K562 (cell line): ENCODE data around the gene NRN1. TPM values are rescaled to one million over a fixed set of nuclear protein-coding genes. Genes with fewer than 3 reads are reported as not detected.

Experiments used
- ATAC-seq: fragments of 200-7000 bp; cut with Tn5 transposase; 3 replicates; pipeline ENCODE4 v1.9.1; 2020; ENCODE audit warnings: moderate library complexity
- BruUV-seq: library from RNA; stranded (reverse); fragments of 400-500 nt; replicated peaks from 2 replicates; lab custom pipeline; 2021; lab: Mats Ljungman, UMichigan
- CTCF ChIA-PET: fragments of 300-600 bp; formaldehyde crosslinking; extraction: SDS; loops from one replicate; lab custom pipeline; 2021; ENCODE audit warnings: low intra/inter-chr PET ratio; lab: Yijun Ruan, JAX
- POLR2A ChIA-PET: fragments of 300-600, 350-650 bp; sonication (Branson Sonifier 250); formaldehyde crosslinking; extraction: SDS; loops from one replicate; lab custom pipeline; 2021; ENCODE audit warnings: antibody characterized with exemption, inconsistent platforms; lab: Yijun Ruan, JAX
- DNase-seq, 4 experiments: peaks; one replicate each; pipeline versions ENCODE4 v3.0.0 to v3.0.0-alpha.2; 2011 to 2018; ENCODE audit warnings: low spot score in 3 of 4, mixed read lengths in 3 of 4; ENCODE audit errors: extremely low read depth in 1 of 4
- FAIRE-seq: peaks from 2 replicates; lab custom pipeline; 2011; peaks lifted over from hg19 to GRCh38; lab: Jason Lieb, UNC
- H2AFZ ChIP-seq: 2 replicates; pipeline ENCODE4 v1.6.0; 2011; ENCODE audit warnings: low read depth, low read length, control low read depth, inconsistent platforms
- H3K27ac ChIP-seq: fragments of 200-600 bp; 3 replicates; pipeline ENCODE4 v1.8.0; 2011; ENCODE audit warnings: low read depth, mild to moderate bottlenecking, control low read depth, inconsistent platforms, low read length, moderate library complexity, mixed read lengths; ENCODE audit errors: extremely low read depth
- H3K27me3 ChIP-seq, 2 experiments: fragments of 300-600 bp in 1 of 2; 2 replicates in 1 of 2; 3 replicates in 1 of 2; pipeline versions ENCODE4 v1.6.0 to v1.8.0; 2011; ENCODE audit warnings: inconsistent platforms in 2 of 2, low read length in 2 of 2, mild to moderate bottlenecking in 1 of 2, mixed read lengths in 1 of 2, moderate library complexity in 1 of 2; ENCODE audit not compliant: control insufficient read depth in 2 of 2, insufficient read depth in 2 of 2
- H3K36me3 ChIP-seq: fragments of 300-600 bp; 3 replicates; pipeline ENCODE4 v1.8.0; 2011; ENCODE audit warnings: mild to moderate bottlenecking, low read length, inconsistent platforms; ENCODE audit not compliant: control insufficient read depth, insufficient read depth
- H3K4me1 ChIP-seq, 2 experiments: fragments of 200-600 bp in 1 of 2; replicated peaks in 1 of 2; 2 replicates in 1 of 2; 3 replicates in 1 of 2; pipeline versions ENCODE4 v1.5.1 to v1.8.0; 2011; ENCODE audit warnings: inconsistent platforms in 2 of 2, low read length in 2 of 2, mild to moderate bottlenecking in 1 of 2, mixed read lengths in 1 of 2, moderate library complexity in 1 of 2; ENCODE audit not compliant: control insufficient read depth in 2 of 2, insufficient read depth in 2 of 2
- H3K4me2 ChIP-seq: 2 replicates; pipeline ENCODE4 v1.6.1; 2011; ENCODE audit warnings: low read length, control low read depth, inconsistent platforms, mixed read lengths; ENCODE audit not compliant: insufficient read depth
- H3K4me3 ChIP-seq: fragments of 200-600 bp; sonication (generic), shearing (Covaris generic); 2 replicates; pipeline ENCODE4 v1.5.1; 2016; ENCODE audit warnings: control low read depth, inconsistent platforms
- H3K79me2 ChIP-seq: fragments of 200-600 bp; 3 replicates; pipeline ENCODE4 v1.8.0; 2011; ENCODE audit warnings: low read length, inconsistent platforms; ENCODE audit not compliant: control insufficient read depth, insufficient read depth
- H3K9ac ChIP-seq, 2 experiments: 2 replicates each; pipeline versions ENCODE4 v1.6.0 to v1.6.1; 2011; ENCODE audit warnings: low read depth in 2 of 2, low read length in 2 of 2, control low read depth in 1 of 2, inconsistent platforms in 1 of 2, mild to moderate bottlenecking in 1 of 2, mixed read lengths in 1 of 2; ENCODE audit not compliant: insufficient read depth in 1 of 2
- H3K9me1 ChIP-seq: one replicate; pipeline ENCODE4 v1.6.0; 2011; ENCODE audit warnings: inconsistent platforms, mild to moderate bottlenecking, low read length, moderate library complexity; ENCODE audit not compliant: control insufficient read depth, insufficient read depth
- H3K9me3 ChIP-seq: replicated peaks from 2 replicates; pipeline ENCODE4 v1.5.1; 2011; ENCODE audit warnings: low read depth, low read length, inconsistent platforms; ENCODE audit not compliant: control insufficient read depth, insufficient read depth
- H4K20me1 ChIP-seq: replicated peaks from 2 replicates; pipeline ENCODE4 v1.6.1; 2011; ENCODE audit warnings: low read length, inconsistent platforms, mixed read lengths; ENCODE audit not compliant: control insufficient read depth, insufficient read depth
- CBX8 ChIP-seq: fragments of 200-600 bp; sonication (generic); IDR thresholded peaks from 2 replicates; pipeline ENCODE4 v1.6.1; 2012; ENCODE audit warnings: borderline replicate concordance, mixed run types, low read depth, mild to moderate bottlenecking, moderate library complexity, mixed read lengths, low read length, control low read depth, inconsistent platforms; ENCODE audit not compliant: poor library complexity, severe bottlenecking; ENCODE audit errors: extremely low read depth
- CHD1 ChIP-seq: fragments of 200-600 bp; sonication (generic); IDR thresholded peaks from one replicate; pipeline ENCODE4 v1.6.1; 2012; ENCODE audit warnings: mild to moderate bottlenecking, moderate library complexity, low read length, inconsistent platforms
- CXXC5 ChIP-seq: fragments of 250-450 bp; sonication (Bioruptor Pico); IDR thresholded peaks from 2 replicates; pipeline ENCODE4 v1.8.0; 2022; ENCODE audit warnings: inconsistent platforms, mild to moderate bottlenecking, moderate library complexity
- HNRNPLL ChIP-seq: fragments of 200-400 bp; formaldehyde crosslinking; IDR thresholded peaks from 2 replicates; pipeline ENCODE4 v1.6.1; 2017; ENCODE audit warnings: low read length, low read depth, mild to moderate bottlenecking; ENCODE audit not compliant: poor library complexity, severe bottlenecking
- KDM1A ChIP-seq, 2 experiments: fragments of 450-650 bp; IDR thresholded peaks; 2 replicates each; pipeline ENCODE4 v1.6.1; 2016; ENCODE audit warnings: mild to moderate bottlenecking in 2 of 2
- NRF1 ChIP-seq, 2 experiments: fragments of 450-650 bp; IDR thresholded peaks in 1 of 2; conservative IDR thresholded peaks in 1 of 2; 2 replicates each; pipeline ENCODE4 v1.6.1; 2014; ENCODE audit warnings: mild to moderate bottlenecking in 2 of 2
- PCBP1 ChIP-seq: fragments of 200-400 bp; formaldehyde crosslinking; IDR thresholded peaks from 2 replicates; pipeline ENCODE4 v1.6.1; 2018; ENCODE audit warnings: mild to moderate bottlenecking, low read depth, low read length; ENCODE audit not compliant: poor library complexity, severe bottlenecking
- PRMT5 ChIP-seq: sonication (generic); formaldehyde crosslinking; IDR thresholded peaks from 2 replicates; pipeline ENCODE4 v1.5.0; 2020; ENCODE audit warnings: missing genetic modification reagents
- RHOXF2B ChIP-seq: fragments of 250-450 bp; sonication (Bioruptor Pico); conservative IDR thresholded peaks from 2 replicates; pipeline ENCODE4 v1.5.1; 2021
- SNAPC5 ChIP-seq: fragments of 250-450 bp; sonication (Bioruptor Pico); IDR thresholded peaks from 2 replicates; pipeline ENCODE4 v1.8.0; 2021; ENCODE audit warnings: moderate library complexity, mild to moderate bottlenecking, inconsistent platforms
- ZNF699 ChIP-seq: fragments of 250-450 bp; sonication (Bioruptor Pico); IDR thresholded peaks from 2 replicates; pipeline ENCODE4 v1.8.0; 2021; ENCODE audit warnings: mild to moderate bottlenecking, moderate library complexity; ENCODE audit not compliant: insufficient replicate concordance
- WGBS: fragments of 100-300 bp; shearing (Covaris generic); methylation state at CpG from one replicate; pipeline ENCODE4 v1.1.6; 2016; ENCODE audit warnings: low coverage, mixed read lengths; ENCODE audit not compliant: insufficient coverage; ENCODE audit errors: missing lambda C conversion rate; 5-methylcytosine and 5-hydroxymethylcytosine counted together
- in situ Hi-C: fragments of 300-500 bp; cut with MboI; formaldehyde crosslinking; loops from 4 replicates; pipeline ENCODE4 v1.15.0; 2018; ENCODE audit warnings: inconsistent platforms, mixed read lengths
- intact Hi-C: fragments of 100-400 bp; cut with micrococcal nuclease; formaldehyde crosslinking; loops from 2 replicates; pipeline ENCODE4 v1.14.2; 2022
- polyA plus RNA-seq, 8 experiments: library from polyadenylated mRNA; depleted of rRNA in 4 of 8; stranded (reverse) in 5 of 8; unstranded in 3 of 8; fragments of >200 nt; fragmentation: Nextera tagmentation in 2 of 8; fragmentation: Illumina TruSeq in 1 of 8; extraction: Ambion mirVana in 2 of 8; extraction: Trizol in 1 of 8; gene quantifications; 2 replicates each; pipeline versions ENCODE4 v1.2.1 to v1.2.3, GENCODE V29; 2011 to 2014; ENCODE audit warnings: inconsistent platforms in 1 of 8, missing spikeins in 1 of 8
- total RNA-seq, 7 experiments: library from RNA; depleted of rRNA in 6 of 7; stranded (reverse); fragments of >200 nt in 6 of 7; fragmentation: Illumina TruSeq in 2 of 7; extraction: Trizol in 2 of 7; gene quantifications; 2 replicates each; pipeline versions ENCODE4 v1.2.1 to v1.2.3, GENCODE V29; 2011 to 2021; ENCODE audit warnings: low replicate concordance in 1 of 7

NRN1 gene
- total and polyA plus RNA-seq, 9 of the 15 experiments (the other 6 are each of a cell fraction or from before 2014, with no cell fraction given): not detected

GRCh38 chr6:5996714-5997419, 9.9 kb downstream of the NRN1 start:
- ATAC-seq: peak; percentile 63
- POLR2A ChIA-PET: interaction anchor here (0.7 kb wide), 1 partner anchor 1817 kb away, joined by 3 read pairs; no protein-coding TSS in a partner anchor
- Histone ChIP-seq H3K9me3 (no peaks in the 10 kb centered on the region; the same call in 1 of the 2 replicates), H3K4me2 (peak overlapping the region; percentile 60), H4K20me1 (peaks cover 3% of the 10 kb centered on the region; the same call in 1 of the 2 replicates), H3K4me1 (peaks cover 0 to 23% of the 10 kb centered on the region in 2 experiments; a peak in 2 of 5 replicates), H3K27ac (no peak overlapping the region), H3K9ac (peak overlapping the region in 1 of 2 experiments; percentile 70; a peak in 1 of 4 replicates), H3K9me1 (no peaks in the 10 kb centered on the region), H3K36me3 (no peaks in the 10 kb centered on the region), H3K27me3 (peaks cover 56 to 77% of the 10 kb centered on the region in 2 experiments), H2AFZ (peak overlapping the region; percentile 61), H3K79me2 (no peaks in the 10 kb centered on the region), H3K4me3 (peak overlapping the region; percentile 23)
- DNase-seq: no peak
- CTCF ChIA-PET: no interaction called here
- in situ Hi-C loops: no loop called here
- no TSS peak for BruUV-seq
- no peak for FAIRE-seq
- intact Hi-C loops: no loop called here
- 11% methylated on average over 36 of the region's 48 CpGs for WGBS
- TF ChIP-seq CXXC5 (CRISPR knock-in tag) (0 out of 2 replicates have a peak, but pooled peaks have one; percentile 14), HNRNPLL (peak; percentile 35), PRMT5 (CRISPR knock-in tag) (no peak), SNAPC5 (CRISPR knock-in tag) (no peak), RHOXF2B (CRISPR knock-in tag) (no peak), ZNF699 (CRISPR knock-in tag) (no peak), NRF1 (conservative IDR thresholded peaks at IDR 0.05 in 1 of 2, IDR thresholded peaks at IDR 0.05 in 1 of 2) (peak; percentile 57 to 72; a peak in 2 of 4 replicates), CHD1 (no peak), CBX8 (peak; percentile 95), PCBP1 (peak; percentile 33), KDM1A (IDR thresholded peaks at IDR 0.05) (peak; percentile 17 to 52; a peak in 1 of 4 replicates)
